Neutrophil (primary cell): ENCODE measurements around the gene SOX10.
"Not testable (repeated sequence)": the region's sequence is repeated elsewhere in the genome, so short reads cannot be mapped to it uniquely, and the experiment has no call there.

Source experiments
- H3K27ac ChIP-seq: fragments of 200-600 bp; sonication (generic); 2 replicates; pipeline ENCODE4 v1.5.1; 2016; ENCODE audit warnings: mild to moderate bottlenecking, moderate library complexity
- H3K27me3 ChIP-seq: fragments of 200-600 bp; sonication (generic); 2 replicates; pipeline ENCODE4 v1.6.0; 2016; ENCODE audit warnings: mild to moderate bottlenecking
- H3K36me3 ChIP-seq: fragments of 200-600 bp; sonication (generic); 2 replicates; pipeline ENCODE4 v1.5.1; 2017
- H3K4me1 ChIP-seq, 2 experiments: fragments of 200-600 bp in 1 of 2; sonication (generic) in 1 of 2; 1 replicate in 1 of 2; 2 replicates in 1 of 2; pipeline versions ENCODE4 v1.5.1 to v1.6.1; 2013 to 2016; ENCODE audit warnings: low read depth in 1 of 2, low read length in 1 of 2, mild to moderate bottlenecking in 1 of 2, moderate library complexity in 1 of 2; ENCODE audit not compliant: control insufficient read depth in 1 of 2, insufficient read depth in 1 of 2
- H3K4me3 ChIP-seq, 2 experiments: fragments of 200-600 bp in 1 of 2; sonication (generic) in 1 of 2; 1 replicate in 1 of 2; 2 replicates in 1 of 2; pipeline ENCODE4 v1.5.1; 2013 to 2016; ENCODE audit warnings: low read depth in 1 of 2, low read length in 1 of 2, mild to moderate bottlenecking in 1 of 2, moderate library complexity in 1 of 2
- H3K9me3 ChIP-seq: fragments of 200-600 bp; sonication (generic); 2 replicates; pipeline ENCODE4 v1.5.1; 2016
- CTCF ChIP-seq: fragments of 200-600 bp; sonication (generic); IDR thresholded peaks from 2 replicates; pipeline ENCODE4 v1.5.1; 2016; ENCODE audit warnings: antibody characterized with exemption

Gene SOX10

GRCh38 chr22:37981282-37982011, 2.9 kb downstream of the SOX10 start:
- H3K9me3 ChIP-seq: no peaks in the 10 kb centered on the region
- no peak for TF ChIP-seq CTCF
- H3K27me3 ChIP-seq: no peaks in the 10 kb centered on the region
- no peaks in the 10 kb centered on the region for H3K36me3 ChIP-seq
- no peak overlapping the region for H3K27ac ChIP-seq
- H3K4me1 ChIP-seq: no peaks in the 10 kb centered on the region
- H3K4me3 ChIP-seq: no peak overlapping the region

- Histone ChIP-seq H3K4me3 (no peak overlapping the region), H3K36me3 (peaks cover 4% of the 10 kb centered on the region), H3K9me3 (no peaks in the 10 kb centered on the region), H3K27ac (no peak overlapping the region), H3K27me3 (no peaks in the 10 kb centered on the region), H3K4me1 (no peaks in the 10 kb centered on the region)
- no peak for TF ChIP-seq CTCF
Observed at GRCh38 chr22:37979782-37980181, 4.6 kb downstream of the SOX10 start.

- peaks cover 10% of the 10 kb centered on the region for H3K36me3 ChIP-seq
- H3K27me3 ChIP-seq: no peaks in the 10 kb centered on the region
- TF ChIP-seq CTCF: no peak
- no peak overlapping the region for H3K4me3 ChIP-seq
- H3K4me1 ChIP-seq: no peaks in the 10 kb centered on the region
- no peaks in the 10 kb centered on the region for H3K9me3 ChIP-seq
- H3K27ac ChIP-seq: no peak overlapping the region
Observed at GRCh38 chr22:37976547-37976946, 7.8 kb downstream of the SOX10 start.

GRCh38 chr22:37976022-37976421, 8.3 kb downstream of the SOX10 start:
- not testable (repeated sequence) for H3K9me3 ChIP-seq, H3K4me1 ChIP-seq, H3K27ac ChIP-seq, H3K4me3 ChIP-seq, H3K27me3 ChIP-seq
- H3K36me3 ChIP-seq: peaks cover 10% of the 10 kb centered on the region

- Histone ChIP-seq H3K4me1 (no peaks in the 10 kb centered on the region), H3K9me3 (no peaks in the 10 kb centered on the region), H3K27me3 (no peaks in the 10 kb centered on the region), H3K4me3 (no peak overlapping the region), H3K27ac (no peak overlapping the region), H3K36me3 (peaks cover 10% of the 10 kb centered on the region)
- no peak for TF ChIP-seq CTCF
Observed at GRCh38 chr22:37975153-37975552, 9.2 kb downstream of the SOX10 start.

GRCh38 chr22:37973271-37974170, 10.8 kb downstream of the SOX10 start:
- H3K27ac ChIP-seq: no peak overlapping the region
- H3K9me3 ChIP-seq: no peaks in the 10 kb centered on the region
- H3K4me3 ChIP-seq: no peak overlapping the region
- TF ChIP-seq CTCF: no peak
- H3K36me3 ChIP-seq: peaks cover 23% of the 10 kb centered on the region
- no peaks in the 10 kb centered on the region for H3K4me1 ChIP-seq
- H3K27me3 ChIP-seq: no peaks in the 10 kb centered on the region
